Natural killer cell treated with Interleukin-12 subunit alpha and Interleukin-12 subunit beta and Interleukin-15 and Interleukin-18, amount 100 ng/mL, for 72 hours (primary cell): ENCODE results near the gene MROH2A. TPM values are rescaled to one million over a fixed set of nuclear protein-coding genes. Genes with fewer than 3 reads are reported as not detected.
A peak's percentile ranks its signal among the peaks of the same experiment; 100 is the strongest.

Source experiments
- ATAC-seq, 2 donors: fragments of 150-1000 bp; cut with Tn5 transposase in 1 of 2; sonication (Bioruptor Pico), chemical (Tn5 transposase) in 1 of 2; 2 replicates each; pipeline ENCODE4 v1.10.0; 2021
- DNase-seq: peaks from one replicate; pipeline ENCODE4 v3.0.0; 2022; ENCODE audit warnings: low spot score
- H3K27ac Mint-ChIP-seq, 2 donors: 1 replicate in 1 of 2; 2 replicates in 1 of 2; pipeline ENCODE4 v1.8.0; 2022; ENCODE audit warnings: mixed read lengths in 2 of 2, mild to moderate bottlenecking in 1 of 2, moderate library complexity in 1 of 2
- H3K27me3 Mint-ChIP-seq, 2 donors: 1 replicate in 1 of 2; 2 replicates in 1 of 2; pipeline ENCODE4 v1.8.0; 2022; ENCODE audit warnings: mixed read lengths in 2 of 2
- H3K36me3 Mint-ChIP-seq: one replicate; pipeline ENCODE4 v1.8.0; 2022; ENCODE audit warnings: mixed read lengths
- H3K4me1 Mint-ChIP-seq, 2 donors: 1 replicate in 1 of 2; 2 replicates in 1 of 2; pipeline ENCODE4 v1.8.0; 2022; ENCODE audit warnings: low read depth in 2 of 2, mixed read lengths in 2 of 2, mild to moderate bottlenecking in 1 of 2
- H3K4me3 Mint-ChIP-seq: one replicate; pipeline ENCODE4 v1.8.0; 2022; ENCODE audit warnings: mixed read lengths
- H3K9me3 Mint-ChIP-seq: 2 replicates; pipeline ENCODE4 v1.8.0; 2022; ENCODE audit warnings: mixed read lengths
- total RNA-seq, 2 donors: library from RNA; stranded (reverse); gene quantifications; one replicate each; pipeline ENCODE4 v1.2.3, GENCODE V29; 2022

Gene MROH2A
- total RNA-seq, 2 donors from 2014 or later, result not detected

- H3K9me3 Mint-ChIP-seq, result no peaks in the 10 kb centered on the region
- peaks cover 3 to 13% of the 10 kb centered on the region in 2 donors for H3K4me1 Mint-ChIP-seq
- H3K4me3 Mint-ChIP-seq, result no peak overlapping the region
- H3K27me3 Mint-ChIP-seq, result no peaks in the 10 kb centered on the region
- no peak overlapping the region for H3K27ac Mint-ChIP-seq
- DNase-seq, result no peak
- peaks cover 7% of the 10 kb centered on the region for H3K36me3 Mint-ChIP-seq
- ATAC-seq, result no peak
Observed at GRCh38 chr2:233835230-233836186, 57.4 kb downstream of the MROH2A start.

GRCh38 chr2:233836359-233836758, 58.2 kb downstream of the MROH2A start:
- Mint-ChIP-seq H3K4me3 (no peak overlapping the region), H3K36me3 (peaks cover 7% of the 10 kb centered on the region), H3K4me1 (peaks cover 3 to 13% of the 10 kb centered on the region in 2 donors), H3K9me3 (no peaks in the 10 kb centered on the region), H3K27me3 (no peaks in the 10 kb centered on the region), H3K27ac (no peak overlapping the region)
- no peak for DNase-seq
- ATAC-seq, result no peak

GRCh38 chr2:233837694-233838229, 59.6 kb downstream of the MROH2A start:
- no peak for ATAC-seq
- no peaks in the 10 kb centered on the region for H3K27me3 Mint-ChIP-seq
- no peaks in the 10 kb centered on the region for H3K9me3 Mint-ChIP-seq
- peaks cover 7% of the 10 kb centered on the region for H3K36me3 Mint-ChIP-seq
- peaks cover 3 to 13% of the 10 kb centered on the region in 2 donors for H3K4me1 Mint-ChIP-seq
- DNase-seq, result no peak
- no peak overlapping the region for H3K27ac Mint-ChIP-seq
- no peak overlapping the region for H3K4me3 Mint-ChIP-seq

- H3K27me3 Mint-ChIP-seq, result no peaks in the 10 kb centered on the region
- DNase-seq (no peak), ATAC-seq (no peak)
- H3K36me3 Mint-ChIP-seq, result peaks cover 8% of the 10 kb centered on the region
- H3K4me1 Mint-ChIP-seq, result peaks cover 3 to 13% of the 10 kb centered on the region in 2 donors
- no peaks in the 10 kb centered on the region for H3K9me3 Mint-ChIP-seq
- H3K4me3 Mint-ChIP-seq, result no peak overlapping the region
- no peak overlapping the region for H3K27ac Mint-ChIP-seq
Observed at GRCh38 chr2:233838251-233838650, 60.1 kb downstream of the MROH2A start.

GRCh38 chr2:233838726-233839446, 60.8 kb downstream of the MROH2A start:
- Mint-ChIP-seq H3K4me1 (peaks cover 3 to 13% of the 10 kb centered on the region in 2 donors), H3K36me3 (peaks cover 14% of the 10 kb centered on the region), H3K27ac (no peak overlapping the region), H3K27me3 (no peaks in the 10 kb centered on the region), H3K9me3 (no peaks in the 10 kb centered on the region), H3K4me3 (no peak overlapping the region)
- DNase-seq (no peak), ATAC-seq (peak; percentile 27 to 53)

GRCh38 chr2:233839447-233839820, 61.3 kb downstream of the MROH2A start:
- no peak for DNase-seq
- Mint-ChIP-seq H3K4me1 (peaks cover 3 to 13% of the 10 kb centered on the region in 2 donors), H3K27ac (no peak overlapping the region), H3K9me3 (no peaks in the 10 kb centered on the region), H3K27me3 (no peaks in the 10 kb centered on the region), H3K36me3 (peaks cover 16% of the 10 kb centered on the region), H3K4me3 (no peak overlapping the region)
- ATAC-seq, result peak; percentile 25 to 33

GRCh38 chr2:233840520-233840919, 62.4 kb downstream of the MROH2A start:
- H3K4me1 Mint-ChIP-seq, result peaks cover 3 to 13% of the 10 kb centered on the region in 2 donors
- DNase-seq, result no peak
- H3K27me3 Mint-ChIP-seq, result no peaks in the 10 kb centered on the region
- peaks cover 16% of the 10 kb centered on the region for H3K36me3 Mint-ChIP-seq
- no peaks in the 10 kb centered on the region for H3K9me3 Mint-ChIP-seq
- no peak overlapping the region for H3K27ac Mint-ChIP-seq
- H3K4me3 Mint-ChIP-seq, result no peak overlapping the region
- ATAC-seq, result no peak

- no peaks in the 10 kb centered on the region for H3K9me3 Mint-ChIP-seq
- no peak overlapping the region for H3K4me3 Mint-ChIP-seq
- no peak overlapping the region for H3K27ac Mint-ChIP-seq
- peaks cover 16% of the 10 kb centered on the region for H3K36me3 Mint-ChIP-seq
- ATAC-seq (no peak), DNase-seq (no peak)
- H3K4me1 Mint-ChIP-seq, result peaks cover 3 to 13% of the 10 kb centered on the region in 2 donors
- H3K27me3 Mint-ChIP-seq, result no peaks in the 10 kb centered on the region
Observed at GRCh38 chr2:233841183-233841582, 63.1 kb downstream of the MROH2A start.

- H3K36me3 Mint-ChIP-seq, result peaks cover 14% of the 10 kb centered on the region
- no peak overlapping the region for H3K27ac Mint-ChIP-seq
- no peaks in the 10 kb centered on the region for H3K9me3 Mint-ChIP-seq
- no peak for DNase-seq
- H3K27me3 Mint-ChIP-seq, result no peaks in the 10 kb centered on the region
- H3K4me3 Mint-ChIP-seq, result no peak overlapping the region
- ATAC-seq, result peak in 1 of 2 donors; percentile 16
- peaks cover 0 to 9% of the 10 kb centered on the region in 2 donors for H3K4me1 Mint-ChIP-seq
Observed at GRCh38 chr2:233844064-233844807, 66.1 kb downstream of the MROH2A start.

- H3K9me3 Mint-ChIP-seq, result no peaks in the 10 kb centered on the region
- no peak overlapping the region for H3K4me3 Mint-ChIP-seq
- no peaks in the 10 kb centered on the region for H3K27me3 Mint-ChIP-seq
- H3K36me3 Mint-ChIP-seq, result peaks cover 14% of the 10 kb centered on the region
- no peak for DNase-seq
- H3K27ac Mint-ChIP-seq, result no peak overlapping the region
- H3K4me1 Mint-ChIP-seq, result peaks cover 0 to 6% of the 10 kb centered on the region in 2 donors
- no peak for ATAC-seq
Observed at GRCh38 chr2:233844836-233845235, 66.7 kb downstream of the MROH2A start.

- H3K36me3 Mint-ChIP-seq, result peaks cover 14% of the 10 kb centered on the region
- H3K27ac Mint-ChIP-seq, result no peak overlapping the region
- H3K27me3 Mint-ChIP-seq, result no peaks in the 10 kb centered on the region
- H3K4me1 Mint-ChIP-seq, result peaks cover 0 to 6% of the 10 kb centered on the region in 2 donors
- ATAC-seq (no peak), DNase-seq (no peak)
- H3K4me3 Mint-ChIP-seq, result no peak overlapping the region
- no peaks in the 10 kb centered on the region for H3K9me3 Mint-ChIP-seq
Observed at GRCh38 chr2:233845301-233846060, 67.4 kb downstream of the MROH2A start.

- ATAC-seq, result no peak
- Mint-ChIP-seq H3K9me3 (no peaks in the 10 kb centered on the region), H3K4me1 (peaks cover 0 to 6% of the 10 kb centered on the region in 2 donors), H3K27ac (no peak overlapping the region), H3K27me3 (no peaks in the 10 kb centered on the region), H3K4me3 (no peak overlapping the region), H3K36me3 (peaks cover 14% of the 10 kb centered on the region)
- no peak for DNase-seq
Observed at GRCh38 chr2:233846387-233847247, 68.5 kb downstream of the MROH2A start.
